ENCODE measurements around the gene TIMM22. TPM values are rescaled to one million over a fixed set of nuclear protein-coding genes. Genes with fewer than 3 reads are reported as not detected.
A peak's percentile ranks its signal among the peaks of the same experiment; 100 is the strongest.

The TIMM22 gene
- total and polyA plus RNA-seq, 2 of the 13 experiments (the other 11 are each of a cell fraction or from before 2014, with no cell fraction given) = 6.2 to 15.5 TPM

DNA sequence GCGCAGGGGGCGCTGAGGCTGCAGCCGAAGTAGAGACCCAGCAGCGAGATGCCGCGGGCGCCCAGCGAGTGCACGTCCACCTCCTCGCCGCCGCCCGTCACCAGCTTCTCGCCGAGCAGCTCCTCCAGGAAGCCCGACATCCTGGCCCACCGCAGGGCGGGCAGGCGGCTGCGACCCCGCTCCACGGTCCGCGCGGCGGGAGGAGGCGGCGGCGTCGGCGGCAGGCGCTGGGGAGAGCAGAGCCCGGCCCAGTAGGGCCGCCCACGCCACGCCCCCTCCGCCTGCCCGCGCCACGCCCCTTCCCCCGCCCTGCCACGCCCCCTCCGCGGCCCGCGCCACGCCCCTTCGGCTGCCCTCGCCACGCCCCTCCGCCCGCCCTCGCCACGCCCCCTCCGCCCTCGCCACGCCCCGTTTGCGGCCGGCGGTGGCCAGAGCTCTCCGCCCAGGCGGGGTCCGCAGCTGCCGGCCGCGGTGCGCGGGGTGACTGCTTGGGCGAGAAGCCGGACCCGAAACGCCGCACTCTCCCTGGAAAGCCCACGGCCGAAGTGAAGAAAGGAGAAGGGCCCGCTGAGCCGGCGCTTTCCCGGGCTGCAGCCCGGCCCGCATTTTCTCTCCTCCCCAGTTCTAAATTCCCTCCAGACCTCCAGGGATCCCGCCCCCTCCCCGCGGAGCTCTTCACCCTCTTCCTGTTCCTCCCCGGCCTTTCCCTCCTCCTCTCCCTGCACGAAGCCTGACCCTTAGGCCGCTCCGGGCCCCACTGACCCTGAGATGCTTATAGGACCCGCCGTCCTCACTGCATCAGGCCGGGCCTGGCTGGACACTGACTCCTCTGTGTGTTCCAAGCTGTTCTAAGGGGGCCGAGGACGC lies 17.2 kb upstream of the TIMM22 start, which contains the start of gene NXN (continued):
- TF ChIP-seq, protein P1, sequence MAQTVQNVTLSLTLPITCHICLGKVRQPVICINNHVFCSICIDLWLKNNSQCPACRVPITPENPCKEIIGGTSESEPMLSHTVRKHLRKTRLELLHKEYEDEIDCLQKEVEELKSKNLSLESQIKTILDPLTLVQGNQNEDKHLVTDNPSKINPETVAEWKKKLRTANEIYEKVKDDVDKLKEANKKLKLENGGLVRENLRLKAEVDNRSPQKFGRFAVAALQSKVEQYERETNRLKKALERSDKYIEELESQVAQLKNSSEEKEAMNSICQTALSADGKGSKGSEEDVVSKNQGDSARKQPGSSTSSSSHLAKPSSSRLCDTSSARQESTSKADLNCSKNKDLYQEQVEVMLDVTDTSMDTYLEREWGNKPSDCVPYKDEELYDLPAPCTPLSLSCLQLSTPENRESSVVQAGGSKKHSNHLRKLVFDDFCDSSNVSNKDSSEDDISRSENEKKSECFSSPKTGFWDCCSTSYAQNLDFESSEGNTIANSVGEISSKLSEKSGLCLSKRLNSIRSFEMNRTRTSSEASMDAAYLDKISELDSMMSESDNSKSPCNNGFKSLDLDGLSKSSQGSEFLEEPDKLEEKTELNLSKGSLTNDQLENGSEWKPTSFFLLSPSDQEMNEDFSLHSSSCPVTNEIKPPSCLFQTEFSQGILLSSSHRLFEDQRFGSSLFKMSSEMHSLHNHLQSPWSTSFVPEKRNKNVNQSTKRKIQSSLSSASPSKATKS (CRISPR knock-in tag; IDR thresholded peaks at IDR 0.05) = no peak
- TF ChIP-seq ZNF709 (CRISPR knock-in tag; IDR thresholded peaks at IDR 0.05) (no peak; the same call in 1 of the 2 replicates), ARID2 (CRISPR knock-in tag; IDR thresholded peaks at IDR 0.05; ENCODE audit: borderline replicate concordance) (no peak), MTA3 (CRISPR knock-in tag; IDR thresholded peaks at IDR 0.05) (no peak), ZNF121 (CRISPR knock-in tag; IDR thresholded peaks at IDR 0.05) (no peak), ZNF331 (CRISPR knock-in tag; IDR thresholded peaks at IDR 0.05) (no peak), ZZZ3 (CRISPR knock-in tag; IDR thresholded peaks at IDR 0.05; ENCODE audit: borderline replicate concordance) (no peak), ZNF724P (CRISPR knock-in tag; IDR thresholded peaks at IDR 0.05; ENCODE audit: borderline replicate concordance) (peak; percentile 33; the same call in 1 of the 2 replicates), SALL1 (CRISPR knock-in tag; IDR thresholded peaks at IDR 0.05) (peak; percentile 77), RBFOX2 (IDR thresholded peaks at IDR 0.05; ENCODE audit: low read depth, low read length) (peak; percentile 72), TFDP1 (CRISPR knock-in tag; IDR thresholded peaks at IDR 0.05; ENCODE audit: borderline replicate concordance) (0 out of 2 replicates have a peak, but pooled peaks have one; percentile 25), U2AF2 (IDR thresholded peaks at IDR 0.05; ENCODE audit: low read depth, low read length) (no peak), RAD51 (IDR thresholded peaks at IDR 0.05; ENCODE audit: borderline replicate concordance) (no peak), ZNF296 (CRISPR knock-in tag; conservative IDR thresholded peaks at IDR 0.05) (no peak), ZSCAN30 (CRISPR knock-in tag; IDR thresholded peaks at IDR 0.05) (no peak), ZNF670 (CRISPR knock-in tag; IDR thresholded peaks at IDR 0.05; ENCODE audit: borderline replicate concordance) (no peak), ZNF766 (CRISPR knock-in tag; IDR thresholded peaks at IDR 0.05; ENCODE audit: borderline replicate concordance) (no peak), ZNF235 (CRISPR knock-in tag; IDR thresholded peaks at IDR 0.05; ENCODE audit: borderline replicate concordance) (0 out of 2 replicates have a peak, but pooled peaks have one; percentile 40), ZNF737 (CRISPR knock-in tag; IDR thresholded peaks at IDR 0.05; ENCODE audit: borderline replicate concordance) (no peak), ZNF773 (CRISPR knock-in tag; IDR thresholded peaks at IDR 0.05; ENCODE audit: borderline replicate concordance) (no peak; the same call in 1 of the 2 replicates), TBX3 (IDR thresholded peaks at IDR 0.05; ENCODE audit: borderline replicate concordance) (no peak), LCORL (IDR thresholded peaks at IDR 0.05) (no peak), LCORL (CRISPR knock-in tag; IDR thresholded peaks at IDR 0.05) (0 out of 2 replicates have a peak, but pooled peaks have one; percentile 2), PBX3 (CRISPR knock-in tag; IDR thresholded peaks at IDR 0.05; ENCODE audit: borderline replicate concordance) (no peak)
